Measurements from ENCODE around the gene YARS1.
A peak's percentile ranks its signal among the peaks of the same experiment; 100 is the strongest.

The YARS1 gene

DNA sequence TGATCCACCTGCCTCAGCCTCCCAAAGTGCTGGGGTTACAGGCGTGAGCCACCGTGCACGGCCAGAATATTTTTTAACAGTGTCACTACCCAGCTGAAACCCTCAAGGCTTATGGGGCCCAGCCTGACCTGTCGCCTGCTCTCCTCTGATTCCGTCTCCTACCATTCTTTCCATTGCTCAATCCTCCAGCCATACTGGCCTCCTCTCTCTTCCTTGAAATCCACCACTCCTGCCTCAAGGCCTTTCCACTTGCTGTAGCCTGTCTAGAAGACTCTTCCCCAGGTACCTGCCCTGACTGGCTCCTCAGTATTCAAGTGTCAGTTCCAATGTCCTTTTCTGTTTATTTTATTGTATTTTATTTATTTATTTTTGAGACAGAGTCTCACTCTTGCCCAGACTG is 53.9 kb downstream of the YARS1 start:
- no peak for DNase-seq (ENCODE audit: low spot score)

DNA sequence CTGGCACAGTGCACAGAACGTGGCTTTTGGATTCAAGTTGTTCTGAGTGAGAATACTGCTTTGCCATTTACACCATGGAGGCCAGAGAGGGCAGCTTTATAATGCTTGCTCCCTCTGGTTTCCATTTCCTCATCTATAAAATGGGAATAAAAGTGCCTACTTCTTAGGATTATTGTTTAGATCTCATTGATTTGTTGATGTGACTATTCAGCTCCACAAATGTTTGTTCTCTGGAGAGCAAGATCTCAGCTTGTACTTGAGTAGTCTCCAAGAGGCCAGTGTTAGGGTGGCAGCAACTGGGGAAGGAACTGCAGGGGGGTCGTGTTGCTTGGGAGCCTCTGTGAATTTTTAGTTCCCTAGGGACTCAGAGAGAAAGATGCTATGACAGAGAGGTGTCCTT is 55.2 kb downstream of the YARS1 start:
- no peak for DNase-seq (ENCODE audit: low spot score)

DNA sequence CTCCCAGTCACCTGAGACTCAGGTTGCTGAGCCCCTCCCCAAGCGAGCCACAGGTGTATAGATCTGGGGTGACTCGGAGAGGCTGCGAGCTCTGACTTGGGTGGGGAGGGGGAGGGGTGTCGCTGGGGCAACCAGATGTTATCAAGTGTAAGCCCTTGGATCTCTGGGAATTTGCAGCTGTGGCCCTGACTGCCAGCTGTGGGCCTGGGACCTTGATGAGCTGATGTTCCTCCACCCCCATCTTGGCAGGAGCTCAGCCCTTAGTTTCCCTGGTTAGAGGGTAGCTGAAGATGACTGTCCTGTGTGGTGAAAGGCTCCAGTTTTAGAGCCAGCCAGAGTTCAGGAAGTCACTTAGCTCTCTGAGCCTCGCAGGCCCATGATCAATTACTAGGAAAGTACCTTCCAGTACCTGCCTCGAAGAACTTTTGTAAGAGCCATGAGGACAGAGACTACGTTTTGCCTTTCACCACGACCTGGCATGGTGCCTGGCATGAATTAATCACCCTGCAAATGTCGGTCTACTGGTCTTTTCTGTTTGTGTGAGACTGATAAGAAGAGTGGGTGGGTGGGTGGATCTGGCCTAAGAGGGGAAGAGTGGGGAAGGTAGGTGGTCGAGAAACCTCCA is 55.8 kb downstream of the YARS1 start:
- peak; percentile 55 for DNase-seq (ENCODE audit: low spot score)

DNA sequence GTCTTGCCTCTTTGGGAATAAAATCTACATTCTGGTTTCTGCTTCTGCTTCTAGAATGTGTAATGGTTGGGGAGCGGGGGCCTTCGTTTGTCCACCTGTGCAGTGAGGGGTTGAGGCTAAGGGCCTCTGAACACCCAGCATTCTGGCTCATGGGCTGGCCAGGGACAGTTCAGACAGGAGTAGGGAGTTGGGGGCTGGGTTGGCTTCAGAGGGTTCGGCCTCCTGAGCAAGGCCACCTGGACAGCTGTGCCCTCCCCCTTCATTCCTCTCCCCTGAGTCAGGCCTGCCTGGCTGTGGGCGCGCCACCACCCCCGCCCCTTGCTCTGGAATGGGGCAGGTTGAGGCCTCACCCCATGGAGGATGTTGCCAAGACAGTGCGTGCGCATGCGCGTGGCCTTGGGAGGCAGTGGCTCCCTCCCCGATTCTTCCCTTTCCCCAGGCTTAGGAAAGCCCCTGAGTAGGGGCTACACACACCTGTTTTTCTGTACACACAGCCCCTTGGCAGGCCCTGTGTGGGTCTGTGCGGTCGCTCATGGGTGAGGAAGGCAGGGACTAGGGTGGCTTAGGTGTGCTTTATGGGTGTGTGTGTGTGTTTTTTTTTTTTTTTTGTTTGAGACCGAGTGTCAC is 57.0 kb downstream of the YARS1 start:
- DNase-seq (ENCODE audit: low spot score) = no peak

DNA sequence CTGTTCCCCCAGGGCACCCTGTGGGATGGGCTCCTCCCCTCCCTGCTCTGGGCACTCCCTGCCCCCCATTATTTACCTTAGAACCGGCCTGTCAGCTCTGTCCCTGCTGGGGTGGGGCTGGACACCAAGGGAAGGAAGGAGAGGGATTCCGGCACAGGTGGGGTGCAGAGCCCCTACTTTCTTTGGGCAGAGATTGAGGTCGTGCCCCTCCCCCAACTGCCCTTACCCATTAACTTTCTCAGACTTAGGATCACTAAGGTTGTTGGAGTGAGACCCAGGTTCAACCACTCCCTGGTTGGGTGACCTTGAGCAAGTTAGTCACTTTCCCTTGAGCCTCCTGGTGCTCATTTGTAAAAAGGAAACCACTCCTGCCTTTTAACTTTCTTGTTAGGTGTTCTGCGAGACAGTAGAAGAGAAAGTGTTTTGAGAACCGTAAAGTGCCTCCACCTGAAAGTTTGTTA is 57.6 kb downstream of the YARS1 start:
- DNase-seq (ENCODE audit: low spot score) = no peak

DNA sequence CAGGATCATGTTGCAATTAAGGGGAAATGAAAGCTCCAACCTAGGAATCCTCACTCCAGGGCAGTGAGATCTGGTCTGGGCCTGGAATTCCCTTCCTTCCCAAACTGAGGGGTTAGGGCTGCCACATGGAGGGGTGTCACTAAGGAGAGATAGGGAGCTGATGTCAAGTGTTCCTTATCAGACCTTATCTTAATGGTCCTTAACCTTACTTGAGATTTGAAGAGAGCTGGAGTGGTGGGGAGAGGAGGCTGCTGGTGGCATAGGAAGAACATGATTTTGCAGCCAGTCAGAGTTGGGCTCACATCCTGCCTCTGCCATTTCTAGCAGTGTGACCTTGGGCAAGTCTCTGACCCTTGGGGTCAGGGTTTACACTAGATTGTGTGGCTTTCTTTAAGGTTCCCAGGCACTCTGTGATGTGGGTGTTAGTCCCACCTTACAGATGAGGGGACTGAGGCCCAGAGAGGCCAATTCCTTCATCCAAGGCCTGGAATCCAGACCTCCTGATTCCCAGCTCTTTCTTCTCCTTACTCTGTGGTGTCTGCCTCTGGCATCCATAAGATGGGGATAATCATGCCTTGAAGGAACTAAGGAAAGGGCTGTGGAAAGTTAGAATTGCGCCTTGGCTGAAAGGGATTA is 58.2 kb downstream of the YARS1 start:
- no peak for DNase-seq (ENCODE audit: low spot score)

DNA sequence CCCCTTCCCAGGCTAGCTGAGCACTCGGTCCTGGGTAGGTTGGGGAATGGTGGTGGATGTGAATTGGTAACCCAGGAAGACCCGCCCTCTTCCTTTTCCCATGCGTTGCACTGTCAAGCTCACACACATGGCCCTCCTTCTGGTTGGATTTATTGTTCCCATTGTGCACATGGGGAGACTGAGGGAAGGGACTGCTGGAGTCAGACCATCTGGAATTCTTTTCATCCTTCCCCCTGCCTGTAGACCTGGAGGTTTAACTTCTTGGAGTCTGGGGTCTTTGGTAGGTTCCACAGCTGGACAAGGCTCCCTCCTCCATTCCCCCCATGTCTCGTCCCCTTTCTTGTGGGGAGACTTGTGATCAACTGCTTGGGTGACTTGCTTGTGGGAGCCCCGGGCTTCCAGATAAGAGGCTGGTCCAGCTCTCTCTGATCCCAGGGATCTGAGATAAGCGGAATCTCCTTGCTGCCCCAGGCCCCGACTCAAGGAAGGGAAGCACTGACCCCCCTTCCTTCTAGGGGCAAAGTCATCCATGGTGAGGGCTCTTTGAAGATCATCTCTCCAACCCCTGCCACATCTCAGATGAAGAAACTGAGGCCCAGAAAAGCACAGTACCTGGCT is 58.9 kb downstream of the YARS1 start:
- no peak for DNase-seq (ENCODE audit: low spot score)

DNA sequence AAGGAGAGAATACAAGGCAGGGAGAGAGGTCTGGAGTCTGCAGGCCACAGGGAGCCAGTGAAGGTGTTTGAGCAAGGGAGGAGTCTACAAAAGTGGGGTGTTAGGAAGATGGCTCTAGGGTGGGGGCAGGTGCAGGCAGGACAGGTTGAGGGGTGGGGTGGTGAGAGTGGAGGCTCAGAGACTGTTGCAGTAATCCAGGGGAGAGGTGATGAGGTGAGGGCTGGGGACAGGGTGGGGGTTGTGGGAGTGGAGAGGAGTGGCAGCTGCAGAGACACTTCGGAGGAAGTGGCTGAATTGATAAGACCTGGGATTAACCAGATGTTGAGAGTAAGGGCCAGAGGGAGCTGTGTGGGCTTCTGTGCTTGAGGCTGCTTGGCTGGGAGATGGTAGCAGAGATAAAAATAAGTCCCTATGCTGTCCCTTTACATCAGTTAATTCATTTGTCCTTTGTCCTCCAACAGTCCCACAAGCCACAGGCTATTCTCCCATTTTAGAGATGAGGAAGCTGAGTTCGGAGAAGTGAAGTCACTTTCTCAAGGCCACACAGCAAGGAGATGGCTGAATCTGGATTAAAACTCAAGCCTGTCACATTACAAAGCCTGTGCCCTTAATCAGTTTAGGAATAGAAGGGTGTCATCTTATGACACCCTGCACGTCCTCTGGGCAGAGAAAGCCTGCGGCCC is 59.8 kb downstream of the YARS1 start:
- no peak for DNase-seq (ENCODE audit: low spot score)

DNA sequence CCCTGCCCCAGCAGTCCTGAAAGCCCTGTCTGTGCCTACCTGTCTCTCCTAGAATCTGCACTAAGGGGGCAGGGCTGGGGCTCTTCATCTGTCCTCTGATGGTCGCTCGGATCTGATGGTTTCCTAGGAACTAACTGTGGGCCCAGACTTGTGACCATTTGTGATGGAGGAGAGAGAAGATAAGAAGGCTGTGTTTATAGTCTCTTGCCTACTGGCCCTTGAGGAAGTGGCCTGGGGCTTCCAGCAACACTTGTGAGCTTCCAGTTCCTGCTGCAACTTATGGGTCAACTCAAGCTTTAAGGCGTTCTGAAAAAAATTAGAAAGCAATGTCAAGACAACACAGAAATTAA is 61.4 kb downstream of the YARS1 start:
- no peak for DNase-seq (ENCODE audit: low spot score)

DNA sequence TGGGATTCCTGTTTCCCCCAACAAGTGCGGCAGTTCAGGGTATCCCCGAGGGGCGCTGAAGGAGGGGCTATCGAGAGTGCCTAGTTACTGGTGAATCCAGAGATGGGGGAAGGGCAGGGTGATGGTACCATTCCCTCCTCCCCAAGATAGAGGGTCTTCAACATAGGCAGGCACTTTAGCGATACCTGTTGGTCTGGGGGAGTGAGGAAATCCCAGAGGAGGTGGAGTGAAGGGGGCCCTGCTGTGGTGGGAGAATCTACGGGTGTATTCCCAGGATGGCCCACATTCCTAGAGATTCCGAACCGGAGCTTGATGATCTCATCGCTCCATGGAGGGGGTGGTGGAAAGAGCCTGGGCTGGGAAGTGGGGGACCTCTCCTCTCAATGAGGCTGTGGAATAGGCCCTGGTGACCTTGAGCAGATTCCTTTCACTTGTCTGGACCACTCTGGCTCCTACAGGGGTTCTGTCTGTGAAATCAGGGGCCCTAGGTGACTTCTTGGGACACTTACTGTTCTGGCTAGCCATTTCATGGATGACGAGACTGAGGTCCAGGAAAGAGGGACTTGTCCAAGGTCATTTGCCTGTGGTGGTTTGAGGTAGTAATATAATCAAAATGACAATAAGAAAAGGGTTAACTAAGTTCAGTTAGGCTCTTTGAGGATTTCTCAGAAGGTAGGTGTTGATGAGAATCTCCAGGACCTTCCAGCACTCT is 61.9 kb downstream of the YARS1 start:
- DNase-seq (ENCODE audit: low spot score) = no peak

DNA sequence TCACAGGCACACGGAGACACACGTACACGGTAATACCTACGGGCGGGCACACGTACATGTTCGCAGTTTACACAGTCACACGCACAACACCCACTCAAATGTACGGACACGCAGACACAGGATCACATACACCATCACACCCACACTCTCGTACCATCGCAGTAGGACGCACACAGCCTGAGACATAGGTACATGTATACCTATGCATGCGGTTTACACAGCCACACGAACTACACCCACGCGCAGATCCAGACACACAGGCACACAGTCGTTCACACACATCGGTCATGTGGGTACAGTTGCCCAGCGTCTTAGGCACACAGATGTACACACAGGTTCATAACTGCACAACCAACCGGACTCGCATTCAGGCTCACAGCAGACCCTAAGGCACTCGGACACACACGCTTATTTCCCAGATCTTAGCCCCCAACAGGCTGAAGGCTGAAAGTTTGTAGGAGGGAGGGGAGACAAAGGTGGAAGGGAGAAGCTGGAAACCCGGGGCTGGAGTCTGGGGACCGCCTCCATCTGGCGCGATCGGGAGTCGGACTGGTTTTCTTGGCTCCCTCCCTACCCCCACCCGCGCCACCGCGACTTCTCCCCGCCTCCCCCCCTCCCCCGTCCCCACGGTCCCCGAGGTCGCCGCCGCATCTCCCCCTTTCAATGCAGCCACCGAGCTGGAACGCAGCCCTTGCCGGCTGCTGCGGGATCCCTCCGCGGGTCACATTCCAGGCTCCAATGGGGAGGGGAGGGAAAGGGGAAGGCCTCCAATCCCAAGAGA is 62.7 kb downstream of the YARS1 start:
- DNase-seq (ENCODE audit: low spot score) = no peak

DNA sequence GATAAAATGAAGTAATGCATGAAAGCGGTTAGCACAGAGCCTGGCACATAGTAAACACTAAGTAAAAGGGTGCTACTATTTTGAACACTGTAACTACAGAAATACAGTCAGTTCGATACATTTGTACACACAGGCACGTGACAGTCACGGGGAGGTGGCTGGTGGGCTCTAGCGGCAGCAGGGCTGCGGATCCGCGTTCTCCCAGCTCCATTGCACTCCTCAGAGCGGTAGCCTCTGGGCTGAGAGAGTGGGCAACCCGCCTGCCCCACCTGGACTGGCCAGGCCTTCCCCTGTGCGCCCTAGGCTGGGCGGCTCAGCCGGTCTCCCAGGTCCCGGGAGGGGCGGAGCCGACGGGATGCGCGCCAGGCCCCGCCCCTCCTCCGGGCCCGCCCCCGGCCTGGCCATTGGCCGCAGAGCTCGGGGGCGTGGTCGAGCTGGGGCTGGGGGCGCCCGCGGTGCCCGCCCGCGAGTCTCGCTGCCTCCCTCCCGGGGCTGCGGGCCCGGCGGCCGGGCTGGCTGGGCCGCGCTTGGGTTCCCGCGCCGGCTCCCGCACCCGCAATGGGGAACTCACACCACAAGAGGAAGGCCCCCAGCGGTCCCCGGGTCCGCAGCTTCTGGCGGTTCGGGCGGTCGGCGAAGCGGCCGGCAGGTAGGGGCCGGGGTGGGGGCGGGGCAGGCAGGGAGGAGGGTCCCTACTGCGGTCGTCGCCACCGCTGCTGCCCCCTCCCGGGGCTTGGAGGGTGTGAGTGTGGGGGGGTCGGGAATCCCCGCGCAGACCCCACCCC is 63.4 kb downstream of the YARS1 start:
- DNase-seq (ENCODE audit: low spot score) = peak; percentile 98

DNA sequence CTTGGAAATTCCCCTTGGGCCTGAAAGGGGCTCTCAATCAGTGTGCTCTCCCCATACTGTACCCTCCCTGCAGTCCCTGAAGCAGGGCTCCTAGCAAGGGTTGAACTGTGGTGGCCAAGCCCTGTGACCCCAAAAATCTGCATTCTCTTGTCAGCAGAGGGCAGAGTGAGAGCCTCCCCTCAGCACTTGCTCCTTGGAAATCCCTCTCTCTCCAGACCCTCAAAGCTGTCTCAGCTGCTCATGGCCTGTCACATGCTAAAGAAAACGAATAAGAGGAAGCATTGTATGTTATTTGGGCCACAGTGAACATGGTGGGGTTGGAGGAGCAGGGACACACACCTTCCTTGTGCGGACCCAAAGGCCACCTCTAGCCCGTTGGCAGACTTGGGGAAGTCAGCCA is 67.4 kb downstream of the YARS1 start:
- no peak for DNase-seq (ENCODE audit: low spot score)

DNA sequence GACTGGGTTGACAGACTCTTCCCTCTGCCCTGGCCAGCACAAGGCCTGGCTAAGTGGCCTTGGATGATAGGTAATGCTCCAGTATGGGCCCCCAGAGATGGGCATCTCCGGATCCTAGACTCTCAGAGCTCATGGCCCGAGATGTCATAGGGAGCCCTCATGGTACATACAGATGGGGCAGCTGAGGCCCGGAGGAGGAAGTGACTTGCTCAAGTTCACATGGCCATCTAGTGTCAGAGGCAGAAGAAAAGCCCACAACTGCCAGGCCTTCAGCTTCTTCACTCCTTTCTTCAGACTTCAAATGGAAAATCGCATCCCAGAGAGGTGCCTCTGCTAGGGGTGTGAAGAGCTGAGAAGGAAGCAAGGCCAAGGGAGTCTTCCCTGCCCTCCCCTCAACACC is 67.8 kb downstream of the YARS1 start:
- DNase-seq (ENCODE audit: low spot score) = no peak

DNA sequence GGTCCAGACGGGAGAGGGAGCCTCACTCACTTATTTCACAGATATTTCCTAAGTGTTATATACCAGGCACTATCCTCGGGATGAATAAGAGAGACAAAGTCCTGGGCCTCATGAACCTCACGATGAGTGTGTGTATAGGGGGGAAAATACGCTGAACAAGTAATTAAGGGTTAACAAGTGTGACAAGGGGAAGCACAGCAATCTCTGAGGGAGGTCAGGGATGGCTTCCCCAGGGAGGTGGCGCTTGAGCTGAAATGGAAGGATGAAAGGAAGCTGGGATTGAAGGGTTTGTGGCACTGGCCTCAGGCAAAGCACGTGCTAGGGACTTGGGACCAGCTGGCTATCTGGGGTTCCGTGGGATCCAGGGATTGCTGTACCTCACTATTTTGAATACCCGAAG is 68.2 kb downstream of the YARS1 start:
- DNase-seq (ENCODE audit: low spot score) = no peak

DNA sequence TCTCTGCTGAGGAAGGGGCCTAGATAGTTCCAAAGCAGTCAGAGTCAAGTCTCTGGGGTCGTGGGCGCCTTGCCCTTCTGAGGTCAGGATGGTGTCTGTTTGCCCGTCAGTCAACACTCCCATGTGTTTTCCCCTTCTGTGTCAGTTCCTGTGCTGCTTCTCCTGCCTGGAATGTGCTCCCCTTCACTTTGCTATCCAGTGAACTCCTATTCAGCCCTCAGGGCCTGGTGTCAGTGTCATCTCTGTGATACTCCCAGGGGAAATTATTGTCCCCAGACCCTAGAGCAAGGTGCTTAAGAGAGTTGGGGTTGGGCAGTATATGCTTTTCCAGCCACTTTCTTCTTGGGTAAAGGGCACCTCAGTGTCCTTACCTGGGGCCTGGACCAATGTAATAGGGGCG is 68.8 kb downstream of the YARS1 start:
- no peak for DNase-seq (ENCODE audit: low spot score)

DNA sequence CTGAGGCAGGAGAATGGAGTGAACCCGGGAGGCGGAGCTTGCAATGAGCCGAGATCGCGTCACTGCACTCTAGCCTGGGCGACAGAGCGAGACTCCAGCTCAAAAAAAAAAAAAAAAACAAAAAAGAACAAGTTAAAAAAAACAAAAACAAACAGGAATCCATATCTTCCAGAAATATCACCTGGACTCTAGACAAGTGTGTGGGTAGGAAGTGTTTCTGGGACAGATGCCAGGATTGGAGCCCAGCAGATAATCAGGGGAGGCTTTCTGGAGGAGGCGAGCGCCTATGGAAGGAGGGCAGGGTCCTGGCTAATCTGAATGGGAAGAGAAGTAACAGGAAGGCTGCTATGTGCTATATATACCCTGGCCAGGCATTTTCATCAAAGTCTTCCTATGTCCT is 71.0 kb downstream of the YARS1 start:
- no peak for DNase-seq (ENCODE audit: low spot score)

DNA sequence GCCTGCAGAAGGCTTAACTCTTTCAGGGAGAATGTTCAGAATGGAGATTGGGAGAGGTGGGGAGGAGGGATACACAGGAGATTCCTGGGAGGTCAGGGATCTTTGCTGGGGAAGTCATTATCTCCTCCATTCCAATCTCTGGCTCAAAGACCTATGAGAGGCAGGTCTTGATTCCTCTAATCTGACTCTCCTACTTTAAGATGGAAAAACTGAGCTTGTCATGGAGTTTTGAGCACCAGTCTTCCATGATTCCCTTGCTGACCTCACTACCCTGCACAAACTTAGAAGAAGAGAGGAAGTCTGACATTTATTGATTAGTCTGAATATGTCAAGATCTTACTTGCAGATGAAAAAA is 73.1 kb downstream of the YARS1 start:
- no peak for DNase-seq (ENCODE audit: low spot score)

DNA sequence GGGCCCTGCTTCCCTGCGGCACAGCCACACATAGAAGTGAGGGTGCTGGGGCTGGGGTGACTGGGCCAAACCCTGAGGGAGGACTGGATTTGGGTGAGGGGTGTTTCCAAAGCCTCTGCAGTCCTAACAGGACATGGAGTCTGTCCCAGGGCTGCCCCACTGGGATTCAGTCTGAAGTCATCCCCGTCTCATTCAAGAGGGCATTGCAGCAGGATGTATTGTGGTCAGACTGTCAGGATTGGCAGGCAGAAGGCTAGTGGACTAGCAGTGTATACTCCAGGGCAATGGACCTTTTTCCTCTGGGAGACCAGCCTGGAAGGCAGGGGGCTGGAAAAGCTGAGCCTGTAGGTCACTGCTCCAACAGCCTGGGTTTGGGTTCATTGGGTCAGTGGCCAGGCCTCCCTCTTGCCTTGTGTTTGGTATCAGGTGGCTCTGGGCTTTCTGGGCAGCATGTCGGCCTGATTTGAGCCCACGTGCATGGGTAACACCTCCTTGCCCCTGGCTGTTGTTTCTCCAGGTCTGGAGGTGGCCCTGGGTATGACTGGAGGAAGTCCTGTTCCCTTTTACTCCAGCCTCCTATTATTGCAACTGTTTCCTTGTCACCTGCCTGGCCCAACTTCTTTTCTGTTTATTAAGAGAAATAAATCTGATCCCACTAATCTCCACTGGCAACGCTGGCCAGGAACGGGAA is 73.6 kb downstream of the YARS1 start:
- DNase-seq (ENCODE audit: low spot score) = peak; percentile 42

DNA sequence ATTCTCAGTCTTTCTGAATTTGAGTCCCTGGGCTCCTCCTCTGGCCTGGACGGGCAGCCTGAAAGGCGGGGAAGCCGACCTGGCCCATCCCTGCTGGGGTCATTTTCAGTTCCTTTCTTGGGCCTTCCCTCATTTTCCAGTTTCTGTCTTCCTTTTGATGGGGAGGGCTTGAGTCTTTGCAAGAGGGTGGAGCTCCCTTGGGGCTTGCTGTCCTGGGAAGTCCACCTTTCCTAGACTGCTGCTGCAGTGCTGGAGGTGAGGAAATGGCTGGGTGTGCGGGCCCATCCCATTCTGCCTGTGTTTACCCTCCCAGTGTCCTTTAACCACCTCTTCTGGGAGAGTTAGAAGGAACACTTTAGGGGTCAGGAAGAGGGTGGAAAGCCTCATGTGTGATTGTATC is 74.2 kb downstream of the YARS1 start:
- no peak for DNase-seq (ENCODE audit: low spot score)

Data from GM03348 (cell line).